GM23338 (cell line): ENCODE data around the gene CIT. TPM values are rescaled to one million over a fixed set of nuclear protein-coding genes. Genes with fewer than 3 reads are reported as not detected.

Source experiments
- ATAC-seq: fragments of 200-7000 bp; cut with Tn5 transposase; 3 replicates; pipeline ENCODE4 v1.9.1; 2020
- DNase-seq: peaks from one replicate; pipeline ENCODE4 v3.0.0-alpha.2; 2015; ENCODE audit warnings: low spot score
- H2AFZ ChIP-seq: fragments of 200-600 bp; sonication (generic); 2 replicates; pipeline ENCODE4 v1.8.0; 2016; ENCODE audit warnings: antibody characterized with exemption, mild to moderate bottlenecking, moderate library complexity
- H3F3A ChIP-seq: fragments of 200-600 bp; sonication (generic); replicated peaks from 2 replicates; pipeline ENCODE4 v1.8.0; 2017; ENCODE audit warnings: antibody characterized with exemption, mixed run types, low read depth
- H3K27ac ChIP-seq: fragments of 200-600 bp; sonication (generic); 2 replicates; pipeline ENCODE4 v1.6.1; 2016; ENCODE audit warnings: low read depth
- H3K27me3 ChIP-seq: fragments of 200-600 bp; sonication (generic); 2 replicates; pipeline ENCODE4 v1.8.0; 2016; ENCODE audit warnings: mild to moderate bottlenecking, mixed run types, moderate library complexity; ENCODE audit not compliant: insufficient read depth
- H3K36me3 ChIP-seq: fragments of 200-600 bp; sonication (generic); 2 replicates; pipeline ENCODE4 v1.8.0; 2016; ENCODE audit warnings: mild to moderate bottlenecking; ENCODE audit not compliant: insufficient read depth
- H3K4me1 ChIP-seq: fragments of 200-600 bp; sonication (generic); 2 replicates; pipeline ENCODE4 v1.8.0; 2016; ENCODE audit warnings: mild to moderate bottlenecking, moderate library complexity; ENCODE audit not compliant: insufficient read depth
- H3K4me2 ChIP-seq: fragments of 200-600 bp; sonication (generic); 2 replicates; pipeline ENCODE4 v1.7.1; 2017; ENCODE audit warnings: mixed run types
- H3K4me3 ChIP-seq: fragments of 200-600 bp; sonication (generic); 2 replicates; pipeline ENCODE4 v1.6.1; 2016; ENCODE audit warnings: mixed run types
- H3K79me2 ChIP-seq: fragments of 200-600 bp; sonication (generic); replicated peaks from 2 replicates; pipeline ENCODE4 v1.8.0; 2017; ENCODE audit warnings: mild to moderate bottlenecking; ENCODE audit not compliant: insufficient read depth
- H3K9me2 ChIP-seq: fragments of 200-600 bp; sonication (generic); 2 replicates; pipeline ENCODE4 v1.8.0; 2017; ENCODE audit not compliant: insufficient read depth
- H4K20me1 ChIP-seq: fragments of 200-600 bp; sonication (generic); replicated peaks from 2 replicates; pipeline ENCODE4 v1.8.0; 2017; ENCODE audit warnings: mild to moderate bottlenecking; ENCODE audit not compliant: insufficient read depth
- H3K27ac Mint-ChIP-seq: 2 replicates; pipeline ENCODE4 v1.8.0; 2020; ENCODE audit warnings: inconsistent platforms, mild to moderate bottlenecking, moderate library complexity, mixed read lengths
- H3K27me3 Mint-ChIP-seq: 3 replicates; pipeline ENCODE4 v1.8.0; 2022; ENCODE audit warnings: low read depth, mild to moderate bottlenecking, moderate library complexity, mixed read lengths, inconsistent platforms; ENCODE audit not compliant: insufficient read depth, poor library complexity
- H3K36me3 Mint-ChIP-seq: 3 replicates; pipeline ENCODE4 v1.8.0; 2021; ENCODE audit warnings: low read depth, mild to moderate bottlenecking, inconsistent platforms, moderate library complexity, mixed read lengths
- H3K4me1 Mint-ChIP-seq: 3 replicates; pipeline ENCODE4 v1.8.0; 2020; ENCODE audit warnings: mild to moderate bottlenecking, inconsistent platforms, mixed read lengths
- H3K4me3 Mint-ChIP-seq: 3 replicates; pipeline ENCODE4 v1.8.0; 2021; ENCODE audit warnings: moderate library complexity, mild to moderate bottlenecking, inconsistent platforms, mixed read lengths
- H3K9me3 Mint-ChIP-seq: 3 replicates; pipeline ENCODE4 v1.8.0; 2020; ENCODE audit warnings: moderate library complexity, mild to moderate bottlenecking, inconsistent platforms, mixed read lengths
- CREB1 ChIP-seq: fragments of 250-450 bp; sonication (Bioruptor Pico); IDR thresholded peaks from 2 replicates; pipeline ENCODE4 v1.5.0; 2020; ENCODE audit warnings: low read depth, mild to moderate bottlenecking, moderate library complexity
- CTCF ChIP-seq, 2 experiments: fragments of 200-600 bp in 1 of 2; sonication (generic) in 1 of 2; conservative IDR thresholded peaks; 2 replicates each; pipeline versions ENCODE4 v1.5.1 to v1.6.1; 2016 to 2017; ENCODE audit warnings: antibody characterized with exemption in 2 of 2, low read depth in 2 of 2, mild to moderate bottlenecking in 2 of 2, moderate library complexity in 1 of 2
- ETS1 ChIP-seq: IDR thresholded peaks from 2 replicates; pipeline ENCODE4 v1.6.1; 2016; ENCODE audit warnings: antibody characterized with exemption
- NANOG ChIP-seq: IDR thresholded peaks from 2 replicates; pipeline ENCODE4 v1.6.1; 2016; ENCODE audit warnings: antibody characterized with exemption, borderline replicate concordance
- POLR2AphosphoS5 ChIP-seq: IDR thresholded peaks from 2 replicates; pipeline ENCODE4 v1.6.1; 2016; ENCODE audit warnings: antibody characterized with exemption, low read depth
- ZNF462 ChIP-seq: fragments of 250-450 bp; sonication (Bioruptor Pico); IDR thresholded peaks from 2 replicates; pipeline ENCODE4 v1.5.0; 2020; ENCODE audit warnings: mild to moderate bottlenecking, moderate library complexity
- polyA plus RNA-seq: library from polyadenylated mRNA; unstranded; fragments of >200 nt; fragmentation: Nextera tagmentation; extraction: Ambion mirVana; gene quantifications from 2 replicates; pipeline ENCODE4 v1.2.1, GENCODE V29; 2016
- total RNA-seq: library from RNA; depleted of rRNA; stranded (reverse); fragments of >200 nt; shearing (Covaris generic); gene quantifications from 2 replicates; pipeline ENCODE4 v1.2.3, GENCODE V29; 2014

Gene CIT
- total and polyA plus RNA-seq, 2 experiments from 2014 or later: 9.7 to 47.8 TPM

- no peak overlapping the region for H3K4me2 ChIP-seq
- H3K27me3 Mint-ChIP-seq: peaks cover 2% of the 10 kb centered on the region
- DNase-seq (no peak), ATAC-seq (no peak)
- H3K27ac Mint-ChIP-seq: no peak overlapping the region
- H4K20me1 ChIP-seq: peaks cover 9% of the 10 kb centered on the region; the same call in 1 of the 2 replicates
- no peak overlapping the region for H3K27ac ChIP-seq
- H3K4me3 ChIP-seq: no peak overlapping the region
- no peaks in the 10 kb centered on the region for H3K9me2 ChIP-seq
- H3K36me3 Mint-ChIP-seq: peaks cover 50% of the 10 kb centered on the region
- H3K4me1 Mint-ChIP-seq: peaks cover 6% of the 10 kb centered on the region
- H3K36me3 ChIP-seq: 0 out of 2 replicates have a peak, but pooled peaks cover 11% of the 10 kb centered on the region
- H3K79me2 ChIP-seq: no peaks in the 10 kb centered on the region
- no peak overlapping the region for H3K4me3 Mint-ChIP-seq
- peaks cover 20% of the 10 kb centered on the region for H3K9me3 Mint-ChIP-seq
- peaks cover 12% of the 10 kb centered on the region for H3K4me1 ChIP-seq
- peaks cover under 1% of the 10 kb centered on the region; the same call in 1 of the 2 replicates for H3F3A ChIP-seq
- H3K27me3 ChIP-seq: no peaks in the 10 kb centered on the region
- no peak for TF ChIP-seq POLR2AphosphoS5
- no peak for TF ChIP-seq CTCF (conservative IDR thresholded peaks at IDR 0.05; ENCODE audit: low read depth in 2 of 2)
- TF ChIP-seq NANOG: no peak
- no peak overlapping the region for H2AFZ ChIP-seq
Measured at GRCh38 chr12:119809023-119809422, 68.1 kb downstream of the CIT start.

- H3K9me3 Mint-ChIP-seq: peaks cover 20% of the 10 kb centered on the region
- H3K9me2 ChIP-seq: no peaks in the 10 kb centered on the region
- no peak overlapping the region for H3K4me3 Mint-ChIP-seq
- no peak for DNase-seq
- peaks cover 2% of the 10 kb centered on the region for H3K27me3 Mint-ChIP-seq
- H3K79me2 ChIP-seq: no peaks in the 10 kb centered on the region
- H3F3A ChIP-seq: peaks cover 6% of the 10 kb centered on the region; the same call in 1 of the 2 replicates
- H3K36me3 ChIP-seq: 0 out of 2 replicates have a peak, but pooled peaks cover 11% of the 10 kb centered on the region
- H4K20me1 ChIP-seq: peaks cover 12% of the 10 kb centered on the region; the same call in 1 of the 2 replicates
- H3K4me1 ChIP-seq: peaks cover 17% of the 10 kb centered on the region
- H3K27me3 ChIP-seq: no peaks in the 10 kb centered on the region
- H3K27ac Mint-ChIP-seq: no peak overlapping the region
- no peak overlapping the region for H3K4me2 ChIP-seq
- H3K36me3 Mint-ChIP-seq: peaks cover 47% of the 10 kb centered on the region
- no peak for ATAC-seq
- no peak overlapping the region for H3K4me3 ChIP-seq
- peaks cover 11% of the 10 kb centered on the region for H3K4me1 Mint-ChIP-seq
- no peak overlapping the region for H3K27ac ChIP-seq
- no peak overlapping the region for H2AFZ ChIP-seq
- no peak for TF ChIP-seq CREB1
- no peak for TF ChIP-seq CTCF (conservative IDR thresholded peaks at IDR 0.05; ENCODE audit: low read depth in 2 of 2)
- TF ChIP-seq NANOG: no peak
- TF ChIP-seq ZNF462 (CRISPR knock-in tag): no peak
- TF ChIP-seq ETS1: no peak
- TF ChIP-seq POLR2AphosphoS5: no peak
Measured at GRCh38 chr12:119808441-119808840, 68.7 kb downstream of the CIT start.
